GM23248 (cell line): ENCODE data around the gene PLEKHA5. TPM values are rescaled to one million over a fixed set of nuclear protein-coding genes. Genes with fewer than 3 reads are reported as not detected.
A peak's percentile ranks its signal among the peaks of the same experiment; 100 is the strongest.

Source experiments
- DNase-seq: peaks from one replicate; pipeline ENCODE4 v3.0.0-alpha.2; 2015
- H2AFZ ChIP-seq: fragments of 200-600 bp; sonication (generic); 2 replicates; pipeline ENCODE4 v1.6.1; 2016; ENCODE audit warnings: antibody characterized with exemption
- H3F3A ChIP-seq: fragments of 200-600 bp; sonication (generic); 2 replicates; pipeline ENCODE4 v1.6.1; 2016; ENCODE audit warnings: mild to moderate bottlenecking, antibody characterized with exemption, mixed run types; ENCODE audit not compliant: insufficient read depth
- H3K27ac ChIP-seq: fragments of 200-600 bp; sonication (generic); 2 replicates; pipeline ENCODE4 v1.5.1; 2016; ENCODE audit warnings: mild to moderate bottlenecking
- H3K27me3 ChIP-seq: fragments of 200-600 bp; sonication (generic); replicated peaks from 2 replicates; pipeline ENCODE4 v1.6.1; 2016; ENCODE audit warnings: mild to moderate bottlenecking; ENCODE audit not compliant: insufficient read depth
- H3K36me3 ChIP-seq: fragments of 200-600 bp; sonication (generic); 2 replicates; pipeline ENCODE4 v1.6.1; 2016; ENCODE audit warnings: low read depth, mild to moderate bottlenecking
- H3K4me1 ChIP-seq: fragments of 200-600 bp; sonication (generic); 2 replicates; pipeline ENCODE4 v1.6.1; 2016; ENCODE audit warnings: mild to moderate bottlenecking; ENCODE audit not compliant: insufficient read depth
- H3K4me2 ChIP-seq: fragments of 200-600 bp; sonication (generic); one replicate; pipeline ENCODE4 v1.6.1; 2016; ENCODE audit warnings: mild to moderate bottlenecking; ENCODE audit not compliant: unreplicated experiment
- H3K4me3 ChIP-seq: fragments of 200-600 bp; sonication (generic); 2 replicates; pipeline ENCODE4 v1.5.1; 2016; ENCODE audit warnings: mild to moderate bottlenecking
- H3K79me2 ChIP-seq: fragments of 200-600 bp; sonication (generic); 2 replicates; pipeline ENCODE4 v1.6.1; 2016; ENCODE audit warnings: mild to moderate bottlenecking; ENCODE audit not compliant: insufficient read depth
- H3K9ac ChIP-seq: fragments of 200-600 bp; sonication (generic); 2 replicates; pipeline ENCODE4 v1.6.1; 2016; ENCODE audit warnings: mild to moderate bottlenecking
- H3K9me2 ChIP-seq: fragments of 200-600 bp; sonication (generic); 2 replicates; pipeline ENCODE4 v1.6.1; 2016; ENCODE audit warnings: mixed run types, mild to moderate bottlenecking, moderate library complexity; ENCODE audit not compliant: insufficient read depth
- H3K9me3 ChIP-seq: fragments of 200-600 bp; sonication (generic); one replicate; pipeline ENCODE4 v1.6.1; 2017; ENCODE audit warnings: low read depth
- H4K20me1 ChIP-seq: fragments of 200-600 bp; sonication (generic); 2 replicates; pipeline ENCODE4 v1.6.0; 2016; ENCODE audit not compliant: insufficient read depth
- EZH2 ChIP-seq: fragments of 200-600 bp; sonication (generic); IDR thresholded peaks from 2 replicates; pipeline ENCODE4 v1.6.1; 2018; ENCODE audit warnings: antibody characterized with exemption, mild to moderate bottlenecking; ENCODE audit not compliant: insufficient read depth, poor library complexity, severe bottlenecking
- EZH2phosphoT487 ChIP-seq: fragments of 200-600 bp; sonication (generic); IDR thresholded peaks from 2 replicates; pipeline ENCODE4 v1.6.1; 2018; ENCODE audit warnings: antibody characterized with exemption, moderate library complexity, mild to moderate bottlenecking, low read depth; ENCODE audit not compliant: insufficient read depth
- WGBS, 2 experiments: methylation state at CpG; one replicate each; pipeline ENCODE4 v1.1.6; 2015 to 2017; ENCODE audit warnings: low lambda C conversion rate in 2 of 2, low coverage in 1 of 2; ENCODE audit errors: missing lambda C conversion rate in 2 of 2; 5-methylcytosine and 5-hydroxymethylcytosine counted together
- in situ Hi-C: fragments of 300-500 bp; cut with MboI; formaldehyde crosslinking; loops from 2 replicates; pipeline ENCODE4 v1.15.0; 2020
- polyA plus RNA-seq: library from polyadenylated mRNA; unstranded; fragments of >200 nt; fragmentation: Nextera tagmentation; extraction: Ambion mirVana; gene quantifications from 2 replicates; pipeline ENCODE4 v1.2.1, GENCODE V29; 2016
- total RNA-seq: library from RNA; depleted of rRNA; stranded (reverse); fragments of >200 nt; shearing (Covaris generic); gene quantifications from 2 replicates; pipeline ENCODE4 v1.2.3, GENCODE V29; 2014

PLEKHA5 gene
- total and polyA plus RNA-seq, 2 experiments from 2014 or later: 10.0 to 12.1 TPM

DNA sequence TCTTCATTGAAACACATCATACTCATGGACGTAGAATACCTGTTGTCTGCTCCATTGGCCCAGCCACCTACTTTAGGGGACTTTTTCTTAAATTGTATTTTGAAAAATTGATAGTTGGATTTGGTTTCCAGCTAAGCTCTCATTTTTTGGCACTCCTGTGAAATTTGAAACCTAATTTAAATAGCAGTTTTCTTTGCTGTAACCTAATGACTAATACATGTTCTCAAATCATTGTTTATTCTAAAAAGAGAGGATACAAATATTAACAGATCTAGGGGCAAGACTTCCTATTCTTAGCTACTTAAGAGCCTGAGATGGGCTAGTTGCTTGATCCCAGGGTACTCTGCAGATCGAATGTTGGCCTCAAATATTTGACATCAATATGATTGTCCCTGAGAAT, 78.9 kb downstream of the PLEKHA5 start:
- H3K4me1 ChIP-seq: 0 out of 2 replicates have a peak, but pooled peaks cover 7% of the 10 kb centered on the region
- TF ChIP-seq EZH2phosphoT487 (no peak), EZH2 (no peak)
- H3K4me2 ChIP-seq: no peak overlapping the region
- no peak overlapping the region for H2AFZ ChIP-seq
- no peaks in the 10 kb centered on the region for H3K9me2 ChIP-seq
- no peak overlapping the region for H3K4me3 ChIP-seq
- H4K20me1 ChIP-seq: no peaks in the 10 kb centered on the region
- H3K79me2 ChIP-seq: peaks cover 9% of the 10 kb centered on the region; the same call in 1 of the 2 replicates
- H3F3A ChIP-seq: no peaks in the 10 kb centered on the region
- WGBS, 2 experiments: 50% methylated on average over 2 of the region's 2 CpGs
- no peak overlapping the region for H3K9ac ChIP-seq
- no peak overlapping the region for H3K27ac ChIP-seq
- DNase-seq: peak; percentile 20
- no peaks in the 10 kb centered on the region for H3K9me3 ChIP-seq
- no peaks in the 10 kb centered on the region for H3K36me3 ChIP-seq
- in situ Hi-C loops: no loop called here
- H3K27me3 ChIP-seq: no peaks in the 10 kb centered on the region

- Histone ChIP-seq H3K4me1 (0 out of 2 replicates have a peak, but pooled peaks cover 7% of the 10 kb centered on the region), H3K4me2 (no peak overlapping the region), H3F3A (no peaks in the 10 kb centered on the region), H3K4me3 (no peak overlapping the region), H3K36me3 (no peaks in the 10 kb centered on the region), H3K27ac (no peak overlapping the region), H3K27me3 (no peaks in the 10 kb centered on the region), H2AFZ (no peak overlapping the region), H3K9me3 (no peaks in the 10 kb centered on the region), H4K20me1 (no peaks in the 10 kb centered on the region), H3K9me2 (no peaks in the 10 kb centered on the region), H3K9ac (no peak overlapping the region), H3K79me2 (peaks cover 9% of the 10 kb centered on the region; the same call in 1 of the 2 replicates)
- WGBS, 2 experiments: 77 to 80% methylated on average over 2 of the region's 2 CpGs
- in situ Hi-C loops: no loop called here
- no peak for DNase-seq
- no peak for TF ChIP-seq EZH2
- no peak for TF ChIP-seq EZH2phosphoT487
Measured at GRCh38 chr12:19209661-19210060, 80.1 kb downstream of the PLEKHA5 start.

- Histone ChIP-seq H3K4me1 (0 out of 2 replicates have a peak, but pooled peaks cover 4% of the 10 kb centered on the region), H3F3A (no peaks in the 10 kb centered on the region), H4K20me1 (no peaks in the 10 kb centered on the region), H3K79me2 (no peaks in the 10 kb centered on the region), H3K27ac (no peak overlapping the region), H3K9me3 (no peaks in the 10 kb centered on the region), H3K4me3 (no peak overlapping the region), H3K9me2 (no peaks in the 10 kb centered on the region), H2AFZ (no peak overlapping the region), H3K4me2 (no peak overlapping the region), H3K36me3 (no peaks in the 10 kb centered on the region), H3K27me3 (no peaks in the 10 kb centered on the region), H3K9ac (no peak overlapping the region)
- no peak for TF ChIP-seq EZH2
- TF ChIP-seq EZH2phosphoT487: no peak
- in situ Hi-C loops: no loop called here
- DNase-seq: no peak
- 86 to 94% methylated on average over 4 of the region's 4 CpGs for WGBS, 2 experiments
Measured at GRCh38 chr12:19211802-19212201, 82.3 kb downstream of the PLEKHA5 start.

- H3F3A ChIP-seq: no peaks in the 10 kb centered on the region
- H3K9ac ChIP-seq: no peak overlapping the region
- in situ Hi-C loops: no loop called here
- TF ChIP-seq EZH2phosphoT487: no peak
- no peak for TF ChIP-seq EZH2
- no peaks in the 10 kb centered on the region for H3K36me3 ChIP-seq
- no peak overlapping the region for H3K4me2 ChIP-seq
- no peak overlapping the region for H3K27ac ChIP-seq
- H3K4me1 ChIP-seq: 0 out of 2 replicates have a peak, but pooled peaks cover 4% of the 10 kb centered on the region
- no peak overlapping the region for H2AFZ ChIP-seq
- DNase-seq: no peak
- no peaks in the 10 kb centered on the region for H3K9me3 ChIP-seq
- no peaks in the 10 kb centered on the region for H3K27me3 ChIP-seq
- WGBS, 2 experiments: 97 to 100% methylated on average over 9 of the region's 9 CpGs
- no peak overlapping the region for H3K4me3 ChIP-seq
- no peaks in the 10 kb centered on the region for H4K20me1 ChIP-seq
- H3K9me2 ChIP-seq: no peaks in the 10 kb centered on the region
- H3K79me2 ChIP-seq: no peaks in the 10 kb centered on the region
Measured at GRCh38 chr12:19212245-19212644, 82.7 kb downstream of the PLEKHA5 start.

- Histone ChIP-seq H3K4me1 (no peaks in the 10 kb centered on the region), H3K4me2 (no peak overlapping the region), H3K9ac (no peak overlapping the region), H4K20me1 (no peaks in the 10 kb centered on the region), H3K9me2 (no peaks in the 10 kb centered on the region), H3K9me3 (no peaks in the 10 kb centered on the region), H3K27me3 (no peaks in the 10 kb centered on the region), H3K4me3 (no peak overlapping the region), H3K27ac (no peak overlapping the region), H2AFZ (no peak overlapping the region), H3K79me2 (0 out of 2 replicates have a peak, but pooled peaks cover 1% of the 10 kb centered on the region), H3F3A (no peaks in the 10 kb centered on the region), H3K36me3 (no peaks in the 10 kb centered on the region)
- WGBS, 2 experiments: 97 to 100% methylated on average over 1 of the region's 1 CpG
- in situ Hi-C loops: no loop called here
- no peak for DNase-seq
- TF ChIP-seq EZH2phosphoT487 (no peak), EZH2 (no peak)
Measured at GRCh38 chr12:19214020-19214419, 84.5 kb downstream of the PLEKHA5 start.
